Activated gamma-delta T cell (primary cell): Measurements from ENCODE around the gene FN3K.

Experiments used
- DNase-seq: peaks from one replicate; lab custom pipeline; 2025; lab: John Stamatoyannopoulos, UW

Gene FN3K

DNA sequence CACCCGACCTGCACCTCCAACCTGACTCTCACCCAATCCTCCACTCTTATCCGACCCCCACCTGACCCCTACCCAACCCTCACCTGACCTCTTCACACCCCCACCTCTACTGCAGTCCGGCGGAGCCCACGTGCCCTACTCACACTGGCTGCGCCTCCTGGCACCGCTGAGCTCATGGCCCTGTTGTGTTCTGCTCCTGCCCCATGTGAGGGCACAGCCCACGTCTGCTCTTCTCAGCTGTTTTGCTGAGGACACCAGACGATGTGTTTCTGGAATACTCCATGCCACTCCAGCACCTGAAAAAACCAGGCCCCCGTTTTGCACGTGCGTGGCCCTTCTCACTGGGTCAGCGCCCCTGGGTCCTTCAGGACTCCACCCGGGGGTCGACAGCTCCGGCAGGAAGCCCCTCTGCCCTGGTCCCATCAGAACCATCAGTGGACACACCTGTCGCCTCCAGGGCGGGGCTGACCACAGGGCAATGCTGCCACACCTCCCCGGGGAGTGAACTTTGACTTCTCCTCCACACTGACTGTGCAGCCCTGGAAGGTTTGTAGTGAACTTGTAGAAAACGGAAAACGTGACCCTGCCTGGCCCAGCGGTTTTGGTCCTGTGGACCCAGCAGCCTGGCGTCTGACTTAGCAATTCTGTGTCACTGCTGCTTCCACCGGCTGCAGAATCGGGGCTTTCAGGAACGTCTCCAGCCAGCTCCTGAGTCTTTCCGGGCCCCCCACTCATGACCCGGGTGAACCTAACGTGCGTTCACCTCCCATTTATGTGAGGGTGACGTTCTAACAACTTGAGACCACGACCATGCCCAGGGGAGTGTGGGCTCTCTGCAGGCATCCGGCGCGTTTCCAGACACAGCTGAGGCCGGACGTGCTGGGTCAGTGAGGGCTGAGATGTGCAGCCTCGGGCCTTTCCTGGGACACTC lies 31.2 kb upstream of the FN3K start:
- no peak for DNase-seq

DNA sequence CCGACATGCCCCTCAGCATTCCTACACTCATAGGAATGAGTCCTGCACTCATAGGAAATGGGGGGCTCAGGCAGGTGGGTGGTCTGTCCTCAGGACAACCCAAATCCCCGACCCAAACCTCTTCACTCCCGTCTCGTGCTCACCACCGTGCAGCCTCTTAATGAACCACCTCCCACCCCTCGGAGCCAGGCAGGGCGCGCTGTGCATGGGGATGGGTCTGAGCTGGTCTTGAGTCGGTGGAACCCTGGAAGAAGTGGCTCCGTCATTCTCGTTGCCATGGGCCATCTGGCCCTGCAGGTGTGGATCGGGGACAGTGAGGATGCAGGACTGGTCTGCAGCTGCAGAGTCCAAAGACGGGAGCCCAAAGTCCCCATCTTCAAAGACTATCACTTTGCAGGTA lies 30.5 kb upstream of the FN3K start:
- DNase-seq, result no peak

DNA sequence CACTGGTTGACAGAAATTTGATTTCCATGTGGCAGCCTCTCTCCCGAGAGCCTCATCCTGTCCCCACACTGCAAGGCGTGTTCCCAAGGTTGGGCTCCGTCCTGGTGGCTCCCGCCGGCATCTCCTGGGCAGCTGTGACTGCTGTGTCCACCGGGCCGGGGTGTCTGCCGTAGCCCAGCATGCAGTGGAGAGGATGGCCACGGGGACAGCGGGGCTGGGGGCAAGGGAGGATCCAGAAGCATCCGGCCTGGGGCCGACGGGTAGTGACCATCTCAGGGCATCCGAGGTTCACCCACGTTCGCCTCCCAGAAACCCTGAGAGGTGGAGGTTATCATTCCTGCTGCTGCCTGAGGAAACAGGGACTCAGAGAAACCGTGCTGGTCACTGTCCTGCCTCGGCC lies 29.7 kb upstream of the FN3K start:
- no peak for DNase-seq

DNA sequence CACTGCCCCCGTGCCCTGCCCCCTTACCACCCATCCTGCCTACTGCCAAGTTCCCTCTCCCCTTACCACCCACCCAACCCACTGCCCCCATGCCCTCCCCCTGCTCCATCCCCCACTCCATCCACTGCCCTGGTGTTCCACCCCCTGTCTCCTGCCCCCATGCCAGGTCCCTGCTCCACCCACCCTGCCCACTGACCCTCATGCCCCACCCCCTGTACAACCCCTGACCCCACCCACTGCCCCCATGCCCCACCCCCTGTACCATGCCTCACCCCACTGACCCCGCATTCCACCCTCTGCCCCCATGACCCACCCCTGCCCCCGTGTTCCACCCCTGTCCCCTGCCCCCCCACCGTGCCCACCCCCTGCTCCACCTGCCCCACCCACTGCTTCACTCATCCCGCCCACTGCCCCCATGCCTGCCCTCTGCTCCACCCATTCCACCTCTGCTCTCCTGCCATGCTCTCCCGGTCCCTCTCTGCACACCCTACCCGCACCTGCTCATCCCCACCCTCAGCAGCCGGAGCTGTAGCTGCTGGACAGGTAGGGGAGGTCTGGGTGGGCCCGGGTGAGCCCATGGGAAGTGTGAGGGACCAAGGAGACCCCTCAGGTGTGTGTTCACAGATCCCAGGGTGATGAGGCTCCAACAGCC lies 26.3 kb upstream of the FN3K start:
- DNase-seq, result no peak

DNA sequence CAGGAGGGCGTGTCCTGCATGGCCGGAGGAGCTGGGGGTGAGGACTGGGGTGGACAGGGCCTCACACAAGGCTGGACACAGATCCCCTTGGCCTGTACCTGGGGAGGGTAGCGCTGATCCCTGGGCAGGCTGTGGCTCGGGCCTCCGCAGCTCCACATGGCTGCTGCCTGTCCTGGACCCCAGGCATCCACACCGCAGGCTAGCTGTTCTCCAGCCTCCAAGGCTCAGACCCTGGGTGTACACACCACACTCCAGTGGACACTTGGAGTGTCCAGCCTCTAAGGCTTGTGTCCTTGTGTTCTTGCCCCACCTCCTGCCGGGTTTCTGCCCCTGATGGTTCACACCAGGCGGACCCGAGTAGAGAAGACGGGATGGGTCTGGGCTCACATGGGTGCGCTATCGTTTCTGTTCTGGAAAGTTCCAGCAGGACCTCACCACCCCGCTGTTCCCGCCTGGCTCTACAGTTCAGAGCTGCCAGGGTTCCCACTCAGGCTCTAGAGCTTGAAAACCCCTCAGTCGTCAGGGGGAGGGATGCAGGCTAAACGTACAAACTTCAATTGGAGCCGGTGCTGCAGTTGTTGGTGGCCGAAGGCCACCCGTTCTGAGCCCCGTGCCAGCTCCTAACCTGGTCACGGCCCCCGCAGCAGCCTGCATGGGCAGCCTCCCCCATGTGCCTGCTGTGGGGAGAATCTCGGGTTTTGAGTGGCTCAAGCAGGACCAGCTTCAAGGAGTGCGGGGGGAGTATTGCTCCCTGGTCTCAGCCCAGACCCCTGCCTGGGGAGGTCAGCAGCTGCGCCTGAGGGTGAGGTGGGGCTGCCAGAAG lies 25.5 kb upstream of the FN3K start:
- DNase-seq, result no peak

DNA sequence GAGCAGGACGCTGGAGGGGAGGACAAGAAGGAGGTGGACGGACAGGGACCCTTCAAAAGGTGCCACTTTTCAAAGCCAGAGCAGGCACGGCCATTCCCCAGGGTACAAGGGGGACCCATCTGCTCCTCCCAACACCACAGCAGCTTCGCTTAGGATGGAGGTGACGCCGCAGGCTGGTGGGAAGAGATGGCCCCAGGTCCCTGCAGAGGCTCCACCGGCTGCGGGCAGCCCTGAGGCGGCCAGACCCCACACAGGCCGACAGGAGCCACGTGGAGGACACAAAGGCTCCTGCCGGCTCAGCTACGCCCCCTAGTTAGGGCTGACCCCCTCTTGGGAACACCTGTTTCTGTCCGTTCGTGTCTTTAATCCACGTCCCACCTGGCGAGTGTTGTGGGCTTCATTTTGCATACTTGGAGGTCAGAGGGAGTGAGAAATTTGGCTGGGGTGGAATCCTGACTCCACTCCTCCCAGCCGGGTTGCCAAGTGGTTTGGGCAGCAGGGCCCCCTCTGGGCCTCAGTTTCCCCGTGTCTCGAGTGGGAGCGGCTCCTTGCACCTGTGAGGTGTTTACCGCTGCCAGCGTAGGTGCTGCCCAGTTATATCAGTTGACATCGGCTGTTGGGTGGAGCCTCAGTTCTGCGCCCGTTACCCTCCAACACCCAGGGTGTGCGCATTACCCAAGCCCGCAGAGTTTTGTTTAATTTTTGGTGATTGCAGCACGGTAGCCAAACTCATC lies 24.7 kb upstream of the FN3K start:
- DNase-seq, result no peak

DNA sequence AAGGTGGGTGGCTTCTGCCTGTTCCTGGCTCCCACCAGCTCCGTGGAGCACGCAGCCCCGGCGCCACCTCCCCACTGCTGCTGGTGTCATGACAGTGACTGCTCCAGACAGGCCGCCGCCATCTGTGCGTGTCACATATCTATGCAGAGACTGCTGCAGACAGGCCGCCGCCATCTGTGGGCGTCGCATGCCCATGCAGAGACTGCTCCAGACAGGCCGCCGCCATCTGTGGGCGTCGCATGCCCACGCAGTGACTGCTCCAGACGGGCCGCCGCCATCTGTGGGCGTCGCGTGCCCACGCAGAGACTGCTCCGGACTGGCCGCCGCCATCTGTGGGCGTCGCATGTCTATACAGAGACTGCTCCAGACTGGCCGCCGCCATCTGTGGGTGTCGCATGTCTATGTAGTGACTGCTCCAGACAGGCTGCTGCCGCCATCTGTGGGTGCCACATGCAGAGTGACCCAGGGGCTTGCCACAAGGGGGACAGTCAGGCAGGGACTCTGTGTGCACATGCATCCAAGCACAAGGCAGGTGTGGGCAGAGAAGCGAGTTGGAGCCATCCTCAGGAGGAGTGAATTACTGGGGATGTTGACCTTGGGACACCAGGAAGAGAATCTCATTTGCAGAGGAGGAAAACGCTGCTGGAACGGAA lies 22.2 kb upstream of the FN3K start:
- no peak for DNase-seq

DNA sequence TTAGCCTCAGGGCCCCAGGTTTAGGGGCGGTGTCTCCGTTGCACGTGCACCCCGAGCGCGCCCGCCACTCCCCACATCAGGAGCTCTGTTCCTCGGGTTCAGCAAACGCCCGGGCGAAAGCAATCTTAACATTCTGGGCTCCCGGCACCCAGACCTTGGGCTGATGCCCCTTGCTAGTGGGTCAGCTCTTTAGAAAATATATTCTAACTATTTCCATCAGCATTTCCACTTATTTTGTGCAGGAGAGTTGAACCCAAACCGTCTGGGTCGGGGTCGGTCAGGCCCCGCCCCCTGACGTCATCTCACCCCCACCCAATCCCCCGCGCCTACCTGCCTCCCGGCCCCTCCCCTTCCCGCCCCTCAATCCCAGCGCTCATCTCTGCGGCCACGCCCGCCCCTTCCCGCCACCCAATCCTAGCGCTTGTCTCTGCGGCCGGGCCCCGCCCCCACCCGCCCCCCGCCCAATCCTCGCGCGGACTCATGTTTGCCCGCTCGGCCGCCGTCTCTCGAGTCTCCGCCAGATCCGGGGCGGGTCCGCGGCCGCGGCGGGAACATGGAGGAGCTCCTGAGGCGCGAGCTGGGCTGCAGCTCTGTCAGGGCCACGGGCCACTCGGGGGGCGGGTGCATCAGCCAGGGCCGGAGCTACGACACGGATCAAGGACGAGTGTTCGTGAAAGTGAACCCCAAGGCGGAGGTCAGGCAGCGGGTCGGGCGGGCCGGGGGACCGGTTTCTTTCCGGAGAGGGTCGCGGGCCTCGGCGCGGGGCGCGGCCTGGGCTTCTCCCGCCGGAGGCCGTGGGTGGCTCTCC lies 19.0 kb upstream of the FN3K start, which contains the start of gene FN3KRP:
TSS of gene FN3KRP (plus strand) at position 504 of the 808 bp plus-strand sequence. CDS start at position 554, 50 bp downstream.
- DNase-seq, result peak; percentile 89

DNA sequence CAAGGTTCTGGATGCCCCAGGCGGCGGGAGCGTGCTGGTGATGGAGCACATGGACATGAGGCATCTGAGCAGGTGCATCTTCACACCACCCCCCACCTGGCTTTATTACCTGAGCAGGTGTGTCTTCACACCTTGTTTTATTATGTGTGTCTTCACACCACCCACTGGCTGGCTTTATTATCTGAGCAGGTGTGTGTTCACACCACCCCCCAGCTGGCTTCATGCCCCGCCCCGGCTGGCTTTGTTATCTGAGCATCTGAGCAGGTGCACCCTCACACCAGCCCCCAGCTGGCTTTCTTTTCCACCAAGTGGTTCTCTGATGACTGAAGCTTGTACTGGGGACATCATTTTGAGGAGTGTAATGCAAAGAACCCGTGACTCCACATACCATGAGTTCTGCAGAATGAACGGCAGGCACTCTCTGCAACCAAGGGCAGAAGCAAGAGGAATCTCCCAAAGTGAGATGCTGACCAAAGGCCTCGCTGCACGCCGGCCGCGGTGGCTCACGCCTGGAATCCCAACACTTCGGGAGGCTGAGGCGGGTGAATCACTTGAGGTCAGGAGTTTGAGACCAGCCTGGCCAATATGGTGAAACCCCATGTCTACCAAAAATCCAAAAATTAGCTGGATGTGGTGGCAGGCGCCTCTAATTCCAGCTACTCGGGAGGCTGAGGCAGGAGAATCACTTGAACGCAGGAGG lies 16.3 kb upstream of the FN3K start:
- no peak for DNase-seq

DNA sequence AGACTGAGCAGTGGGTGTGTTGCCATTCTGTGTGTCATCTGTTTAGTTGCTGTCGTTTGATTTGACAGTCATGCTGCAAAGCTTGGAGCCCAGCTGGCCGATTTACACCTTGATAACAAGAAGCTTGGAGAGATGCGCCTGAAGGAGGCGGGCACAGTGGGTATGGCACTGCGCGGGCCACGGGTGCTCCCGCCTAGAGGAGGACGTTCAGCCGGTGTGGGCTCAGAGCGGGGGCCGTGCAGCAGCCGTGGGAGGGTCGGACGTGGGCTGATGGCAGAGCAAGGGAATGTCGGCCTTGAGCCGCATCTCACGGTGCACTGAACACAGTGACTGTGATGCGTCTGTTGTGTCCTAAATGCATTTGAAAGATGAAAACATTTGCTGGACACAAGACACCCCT lies 15.2 kb upstream of the FN3K start:
- no peak for DNase-seq

DNA sequence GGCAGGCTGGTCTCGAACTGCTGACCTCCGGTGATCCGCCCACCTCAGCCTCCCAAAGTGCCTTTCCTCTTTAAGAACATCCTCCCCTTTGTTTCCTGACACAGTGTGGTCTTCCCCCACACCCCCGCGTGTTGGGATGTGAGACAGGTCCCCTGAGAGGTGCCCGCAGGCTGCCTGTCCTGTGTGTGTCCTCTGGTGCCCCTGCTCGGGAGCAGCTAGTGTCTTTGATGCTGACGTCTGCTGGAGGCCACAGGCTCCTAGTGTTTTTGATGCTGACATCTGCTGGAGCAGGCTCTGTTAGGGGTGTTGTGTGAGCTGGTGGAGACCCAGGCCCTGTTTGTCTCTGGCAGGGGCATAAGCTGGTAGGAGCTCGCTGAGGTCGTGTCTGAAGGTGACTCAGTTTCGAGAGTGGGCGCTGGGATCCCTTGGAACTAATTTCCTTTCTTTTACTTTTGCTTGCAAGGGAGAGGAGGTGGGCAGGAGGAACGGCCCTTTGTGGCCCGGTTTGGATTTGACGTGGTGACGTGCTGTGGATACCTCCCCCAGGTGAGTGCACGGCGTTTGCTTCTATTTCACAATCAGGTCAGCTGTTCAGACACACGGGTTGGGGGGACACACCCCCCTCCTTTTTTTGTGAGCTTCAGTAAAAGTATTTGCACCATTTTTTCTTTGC lies 12.9 kb upstream of the FN3K start:
- DNase-seq, result no peak

DNA sequence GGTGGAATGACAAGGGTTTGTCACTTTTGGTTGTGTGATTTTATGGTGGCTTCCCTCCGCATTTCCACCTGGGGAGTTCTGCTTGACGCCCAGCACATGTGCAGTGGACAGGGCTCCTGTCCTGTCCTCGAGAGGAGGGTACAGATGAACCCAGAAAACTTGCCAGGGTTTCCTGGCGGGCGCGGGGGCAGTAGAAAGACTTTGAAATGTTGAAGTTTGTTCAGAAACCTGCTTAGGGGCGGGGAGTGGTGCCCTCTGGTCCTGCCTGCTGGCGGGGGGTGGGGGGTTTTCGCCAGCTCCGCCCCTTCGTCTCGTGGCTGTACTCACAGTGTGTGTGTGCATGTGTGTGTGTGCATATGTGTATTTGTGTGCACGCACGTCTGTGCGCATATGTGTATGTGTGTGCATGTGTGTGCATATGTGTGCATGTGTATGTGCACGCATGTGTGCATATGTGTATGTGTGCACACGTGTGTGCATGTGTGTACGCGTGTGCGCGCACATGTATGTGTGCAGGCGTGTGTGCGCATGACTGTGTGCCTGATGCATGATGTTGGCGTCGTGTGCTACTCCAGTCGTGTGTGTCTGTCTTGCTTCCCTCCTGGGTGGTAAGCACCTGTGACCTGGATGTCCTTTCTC lies 12.1 kb upstream of the FN3K start:
- no peak for DNase-seq

DNA sequence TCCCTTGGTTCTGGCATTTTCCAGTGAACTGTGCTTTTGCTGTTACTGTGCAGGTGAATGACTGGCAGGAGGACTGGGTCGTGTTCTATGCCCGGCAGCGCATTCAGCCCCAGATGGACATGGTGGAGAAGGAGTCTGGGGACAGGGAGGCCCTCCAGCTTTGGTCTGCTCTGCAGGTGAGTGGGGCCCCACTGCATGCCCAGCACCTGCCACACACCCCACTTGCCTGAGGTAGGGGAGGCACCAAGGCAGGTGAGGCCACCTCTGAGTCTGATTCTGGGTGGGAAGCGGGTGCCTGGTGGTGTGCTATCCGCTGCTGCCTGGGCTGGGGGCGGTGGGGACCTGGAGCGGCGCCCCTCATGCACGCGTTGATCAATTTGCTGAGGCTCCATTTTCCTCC lies 9.0 kb upstream of the FN3K start:
- DNase-seq, result no peak

DNA sequence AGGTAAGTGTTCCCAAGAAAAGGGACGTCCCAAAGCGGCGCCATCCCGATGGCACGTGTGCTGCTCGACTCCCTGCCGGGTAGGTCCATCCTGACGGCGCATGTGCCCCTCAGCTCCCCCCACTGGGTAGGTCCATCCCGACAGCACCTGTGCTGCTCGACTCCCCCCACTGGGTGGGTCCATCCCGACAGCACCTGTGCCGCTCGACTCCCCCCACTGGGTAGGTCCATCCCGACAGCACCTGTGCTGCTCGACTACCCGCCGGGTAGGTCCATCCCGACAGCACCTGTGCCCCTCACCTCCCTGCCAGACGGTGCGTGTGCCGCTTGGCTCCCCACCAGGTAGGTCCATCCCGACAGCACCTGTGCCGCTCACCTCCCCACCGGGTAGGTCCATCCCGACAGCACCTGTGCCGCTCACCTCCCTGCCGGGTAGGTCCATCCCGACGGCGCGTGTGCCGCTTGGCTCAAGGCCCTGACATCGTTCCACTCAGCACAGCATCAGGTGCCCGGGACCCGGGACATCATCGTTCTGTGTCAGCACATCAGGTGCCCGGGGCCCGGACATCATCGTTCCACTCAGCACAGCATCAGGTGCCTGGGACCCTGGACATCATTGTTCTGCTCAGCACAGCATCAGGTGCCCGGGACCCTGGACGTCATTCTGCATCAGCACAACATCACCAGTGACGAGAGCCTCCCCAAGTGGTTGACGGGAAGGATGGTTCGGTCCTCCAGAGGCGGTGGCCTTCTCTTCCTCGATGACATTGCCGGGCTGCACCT lies 5.7 kb upstream of the FN3K start:
- no peak for DNase-seq

DNA sequence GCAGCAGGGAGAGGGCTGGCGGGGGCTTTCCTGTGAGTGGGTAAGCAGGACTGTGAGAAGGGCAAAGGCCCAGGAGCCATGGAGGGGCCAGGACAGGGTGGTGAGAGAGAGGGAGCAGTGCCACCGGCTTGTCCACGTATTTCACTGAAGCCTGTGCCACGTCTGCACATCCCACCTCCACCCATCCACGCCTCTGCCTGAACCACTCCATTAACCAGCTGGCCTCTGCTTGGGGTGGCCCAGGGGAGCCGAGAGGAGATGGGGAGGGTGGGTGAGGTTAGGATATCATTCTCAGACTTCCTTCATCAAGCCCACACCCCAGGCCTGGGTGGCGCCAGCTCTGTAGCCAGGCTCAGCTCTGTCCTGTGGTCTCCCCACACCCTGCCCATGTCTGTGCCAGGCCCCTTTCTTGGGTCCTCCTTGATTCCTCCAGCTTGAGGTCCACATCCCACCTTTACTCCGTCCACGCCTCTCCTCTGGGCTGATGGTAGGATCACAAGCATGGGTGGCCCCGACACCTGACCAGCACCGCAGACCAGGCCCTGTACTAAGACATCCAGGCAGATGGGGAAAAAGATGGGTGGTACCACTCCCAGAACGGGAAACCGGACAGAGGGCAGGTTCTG lies 3.2 kb upstream of the FN3K start:
- DNase-seq, result no peak

DNA sequence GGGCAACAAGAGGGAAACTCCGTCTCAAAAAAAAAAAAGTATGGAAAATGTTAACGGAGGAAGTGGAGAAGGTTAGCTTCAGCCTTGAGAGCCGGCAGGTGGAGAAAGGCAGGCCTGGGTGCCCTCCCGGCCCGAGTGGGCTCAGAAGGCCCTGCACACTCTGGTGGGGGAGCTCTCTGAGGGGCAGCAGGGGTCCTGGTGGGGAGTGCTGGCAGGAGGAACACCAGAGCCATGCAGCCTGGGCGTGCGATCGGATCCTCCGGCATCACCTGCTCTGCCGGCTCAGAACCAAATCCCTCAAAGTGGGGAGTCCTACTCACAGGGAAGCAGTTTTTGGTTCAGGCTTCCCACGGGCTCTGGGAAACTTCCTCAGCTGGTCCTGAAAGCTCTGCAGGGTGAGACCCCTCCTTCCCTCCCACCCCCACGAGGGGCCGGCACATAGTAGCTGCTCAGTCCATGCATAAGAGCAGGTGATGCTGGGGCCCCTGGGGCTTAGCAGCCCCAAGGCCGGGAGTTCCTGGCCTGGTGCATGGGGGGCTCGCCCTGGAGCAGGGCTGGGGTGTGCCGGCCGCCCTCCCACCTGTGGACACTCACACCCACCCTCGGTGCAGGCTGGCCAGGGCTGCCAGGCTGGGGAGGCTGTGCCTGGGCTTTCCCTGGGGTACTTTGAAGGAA lies 1.2 kb downstream of the FN3K start:
- DNase-seq, result no peak
